DND-41 (cell line): ENCODE results near the gene LRRC55.

Experiments
- ATAC-seq: fragments of 200-7000 bp; cut with Tn5 transposase; 3 replicates; pipeline ENCODE4 v1.9.1; 2021; ENCODE audit warnings: low read depth; ENCODE audit not compliant: insufficient read depth
- DNase-seq: peaks from one replicate; pipeline ENCODE4 v3.0.0-alpha.2; 2020
- H2AFZ ChIP-seq: 2 replicates; pipeline ENCODE4 v1.6.0; 2012; ENCODE audit warnings: low read depth, low read length
- H3K27ac ChIP-seq: 2 replicates; pipeline ENCODE4 v1.5.1; 2012; ENCODE audit warnings: low read length, inconsistent platforms
- H3K27me3 ChIP-seq: fragments of 200-600 bp; sonication (generic); 2 replicates; pipeline ENCODE4 v1.6.0; 2012; ENCODE audit warnings: low read length, mild to moderate bottlenecking, inconsistent platforms; ENCODE audit not compliant: insufficient read depth, poor library complexity
- H3K36me3 ChIP-seq: 2 replicates; pipeline ENCODE4 v1.5.1; 2012; ENCODE audit warnings: low read length, inconsistent platforms; ENCODE audit not compliant: insufficient read depth
- H3K4me1 ChIP-seq: 2 replicates; pipeline ENCODE4 v1.5.1; 2012; ENCODE audit warnings: mild to moderate bottlenecking, low read length; ENCODE audit not compliant: insufficient read depth
- H3K4me2 ChIP-seq: 2 replicates; pipeline ENCODE4 v1.6.0; 2012; ENCODE audit warnings: mild to moderate bottlenecking, moderate library complexity, low read length, inconsistent platforms; ENCODE audit not compliant: insufficient read depth
- H3K4me3 ChIP-seq, 2 experiments: fragments of 200-600 bp in 1 of 2; shearing (Covaris generic) in 1 of 2; 2 replicates each; pipeline ENCODE4 v1.5.1; 2012 to 2016; ENCODE audit warnings: inconsistent platforms in 2 of 2, low read length in 2 of 2, mild to moderate bottlenecking in 2 of 2, low read depth in 1 of 2, moderate library complexity in 1 of 2
- H3K79me2 ChIP-seq: 2 replicates; pipeline ENCODE4 v1.6.0; 2012; ENCODE audit warnings: low read length, inconsistent platforms; ENCODE audit not compliant: insufficient read depth
- H3K9ac ChIP-seq: 2 replicates; pipeline ENCODE4 v1.6.0; 2012; ENCODE audit warnings: low read depth, mild to moderate bottlenecking, inconsistent platforms, low read length, moderate library complexity
- H3K9me3 ChIP-seq: 2 replicates; pipeline ENCODE4 v1.5.1; 2012; ENCODE audit warnings: low read length, moderate library complexity, mild to moderate bottlenecking, inconsistent platforms; ENCODE audit not compliant: insufficient read depth, severe bottlenecking
- H4K20me1 ChIP-seq: 2 replicates; pipeline ENCODE4 v1.6.0; 2012; ENCODE audit warnings: low read length; ENCODE audit not compliant: insufficient read depth
- EZH2 ChIP-seq: IDR thresholded peaks from 3 replicates; pipeline ENCODE4 v1.6.1; 2012; ENCODE audit warnings: borderline replicate concordance, low read depth, mild to moderate bottlenecking, moderate library complexity, low read length, inconsistent platforms; ENCODE audit not compliant: severe bottlenecking
- TF ChIP-seq, protein P1 (sequence below): IDR thresholded peaks from 2 replicates; pipeline ENCODE4 v1.5.1; 2012; ENCODE audit warnings: borderline replicate concordance, low read length, moderate library complexity, mild to moderate bottlenecking; ENCODE audit not compliant: poor library complexity, severe bottlenecking; ENCODE audit errors: extremely low read depth

LRRC55 gene

DNA sequence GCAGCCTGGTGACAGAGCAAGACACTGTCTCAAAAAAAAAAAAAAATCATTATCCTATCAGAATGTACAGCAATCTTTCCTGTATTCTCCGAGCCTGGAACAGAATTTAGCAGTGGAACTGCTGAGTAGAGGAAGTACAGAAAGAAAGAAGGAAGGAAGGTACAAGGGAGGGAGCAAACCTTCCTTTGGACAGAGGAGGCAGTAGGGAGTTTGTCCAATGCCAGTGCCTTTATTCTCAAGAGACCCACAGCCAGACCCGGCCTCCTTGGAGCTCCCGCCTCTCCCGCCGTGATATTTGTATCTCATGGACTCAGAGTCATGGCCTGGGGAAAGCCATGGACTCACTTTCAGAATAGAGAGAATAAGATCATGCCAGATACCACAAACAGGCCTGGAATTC lies 37.7 kb upstream of the LRRC55 start:
- no peak for ATAC-seq

DNA sequence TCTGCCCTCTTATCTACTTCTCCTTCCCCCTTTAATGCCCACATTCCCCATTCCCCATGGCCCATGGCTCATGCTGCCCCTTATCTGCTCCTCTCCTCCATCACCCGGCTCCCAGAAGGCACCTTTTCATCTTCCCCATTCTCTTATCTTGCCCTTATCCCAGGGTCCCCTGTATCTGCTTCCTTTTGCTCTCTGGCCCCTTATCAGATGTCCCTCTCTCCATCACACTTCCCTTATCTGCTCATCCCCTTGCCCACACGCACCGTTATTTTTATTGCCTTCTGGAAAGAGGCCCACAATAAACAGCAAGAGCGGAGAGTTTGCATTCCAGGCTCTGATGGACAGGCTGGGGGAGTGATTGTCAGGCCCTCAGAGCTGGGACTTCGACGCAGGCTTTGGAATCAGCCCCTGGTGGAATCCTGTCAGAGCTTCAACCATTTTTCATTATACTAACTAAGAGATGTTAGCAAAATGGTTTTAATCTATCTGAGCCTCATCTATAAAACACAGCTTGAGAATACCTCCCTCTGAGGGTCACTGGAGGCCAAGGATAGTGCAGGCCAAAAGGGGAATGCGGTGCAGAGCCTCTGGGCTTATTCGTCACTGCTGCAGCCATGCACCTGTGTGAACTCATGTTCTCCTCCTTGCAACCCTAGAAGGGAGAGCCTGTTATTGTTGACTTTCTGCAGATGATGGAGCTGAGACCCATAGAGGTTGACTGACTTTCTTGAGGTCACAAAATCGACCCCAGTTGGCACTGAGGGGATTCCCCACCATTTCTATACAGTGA lies 37.0 kb upstream of the LRRC55 start:
- H3K9me3 ChIP-seq: no peaks in the 10 kb centered on the region
- no peaks in the 10 kb centered on the region for H3K79me2 ChIP-seq
- no peak overlapping the region for H3K4me2 ChIP-seq
- H2AFZ ChIP-seq: no peak overlapping the region
- TF ChIP-seq, protein P1, sequence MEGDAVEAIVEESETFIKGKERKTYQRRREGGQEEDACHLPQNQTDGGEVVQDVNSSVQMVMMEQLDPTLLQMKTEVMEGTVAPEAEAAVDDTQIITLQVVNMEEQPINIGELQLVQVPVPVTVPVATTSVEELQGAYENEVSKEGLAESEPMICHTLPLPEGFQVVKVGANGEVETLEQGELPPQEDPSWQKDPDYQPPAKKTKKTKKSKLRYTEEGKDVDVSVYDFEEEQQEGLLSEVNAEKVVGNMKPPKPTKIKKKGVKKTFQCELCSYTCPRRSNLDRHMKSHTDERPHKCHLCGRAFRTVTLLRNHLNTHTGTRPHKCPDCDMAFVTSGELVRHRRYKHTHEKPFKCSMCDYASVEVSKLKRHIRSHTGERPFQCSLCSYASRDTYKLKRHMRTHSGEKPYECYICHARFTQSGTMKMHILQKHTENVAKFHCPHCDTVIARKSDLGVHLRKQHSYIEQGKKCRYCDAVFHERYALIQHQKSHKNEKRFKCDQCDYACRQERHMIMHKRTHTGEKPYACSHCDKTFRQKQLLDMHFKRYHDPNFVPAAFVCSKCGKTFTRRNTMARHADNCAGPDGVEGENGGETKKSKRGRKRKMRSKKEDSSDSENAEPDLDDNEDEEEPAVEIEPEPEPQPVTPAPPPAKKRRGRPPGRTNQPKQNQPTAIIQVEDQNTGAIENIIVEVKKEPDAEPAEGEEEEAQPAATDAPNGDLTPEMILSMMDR: no peak
- no peak for TF ChIP-seq EZH2
- no peak overlapping the region for H3K9ac ChIP-seq
- no peaks in the 10 kb centered on the region for H4K20me1 ChIP-seq
- no peaks in the 10 kb centered on the region for H3K4me1 ChIP-seq
- DNase-seq: no peak
- no peaks in the 10 kb centered on the region for H3K36me3 ChIP-seq
- no peak overlapping the region for H3K4me3 ChIP-seq
- no peak for ATAC-seq
- peaks cover 6% of the 10 kb centered on the region for H3K27me3 ChIP-seq
- H3K27ac ChIP-seq: no peak overlapping the region

More for the DNA sequence above, 37.7 kb upstream of the LRRC55 start:
- H3K27ac ChIP-seq: no peak overlapping the region
- no peak for DNase-seq
- no peak overlapping the region for H3K9ac ChIP-seq
- no peak overlapping the region for H3K4me2 ChIP-seq
- peaks cover 6% of the 10 kb centered on the region for H3K27me3 ChIP-seq
- H3K4me3 ChIP-seq: no peak overlapping the region
- no peaks in the 10 kb centered on the region for H3K4me1 ChIP-seq
- no peaks in the 10 kb centered on the region for H4K20me1 ChIP-seq
- no peaks in the 10 kb centered on the region for H3K36me3 ChIP-seq
- TF ChIP-seq, protein P1: no peak
- H3K79me2 ChIP-seq: no peaks in the 10 kb centered on the region
- H3K9me3 ChIP-seq: no peaks in the 10 kb centered on the region
- no peak overlapping the region for H2AFZ ChIP-seq

DNA sequence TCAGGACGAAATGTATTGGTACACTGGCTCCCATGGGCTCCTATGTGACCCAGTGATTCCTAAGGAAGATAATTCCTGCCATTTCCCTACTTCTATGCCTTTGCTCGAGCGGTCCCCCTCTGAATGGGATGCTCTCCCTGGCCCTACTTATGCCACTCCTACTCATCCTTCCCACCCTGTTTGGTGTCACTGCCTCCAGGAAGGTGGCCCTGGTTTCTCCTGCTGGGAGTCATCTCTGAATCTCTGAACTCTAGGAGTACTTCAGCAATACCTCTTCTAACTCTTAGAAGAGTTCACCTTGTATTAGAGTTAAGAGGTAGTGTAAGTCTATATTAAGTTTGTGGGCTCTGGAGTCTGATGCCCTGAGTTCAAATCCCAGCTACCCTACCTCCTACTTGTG lies 35.5 kb upstream of the LRRC55 start:
- DNase-seq (no peak), ATAC-seq (no peak)
- Histone ChIP-seq H3K9ac (no peak overlapping the region), H3K27me3 (peaks cover 9% of the 10 kb centered on the region), H3K36me3 (no peaks in the 10 kb centered on the region), H2AFZ (no peak overlapping the region), H4K20me1 (no peaks in the 10 kb centered on the region), H3K4me2 (no peak overlapping the region), H3K27ac (no peak overlapping the region), H3K4me1 (no peaks in the 10 kb centered on the region), H3K9me3 (no peaks in the 10 kb centered on the region), H3K79me2 (no peaks in the 10 kb centered on the region), H3K4me3 (no peak overlapping the region)
- TF ChIP-seq, protein P1: no peak
- TF ChIP-seq EZH2: no peak
